ENCODE data around the gene AGL. TPM values are rescaled to one million over a fixed set of nuclear protein-coding genes. Genes with fewer than 3 reads are reported as not detected.

The AGL gene
- total RNA-seq, 1 experiment from 2014 or later = 12.7 TPM

GRCh38 chr1:99808391-99809115, 41.6 kb upstream of the AGL start:
- Histone ChIP-seq H3K4me3 (ENCODE audit: low read depth, low read length, poor library complexity, severe bottlenecking) (peak overlapping the region; percentile 5), H3K9me3 (ENCODE audit: low read depth, low read length, poor library complexity, severe bottlenecking) (no peaks in the 10 kb centered on the region), H3K36me3 (ENCODE audit: insufficient read depth, low read length, poor library complexity, severe bottlenecking) (no peaks in the 10 kb centered on the region), H3K27me3 (replicated peaks; ENCODE audit: insufficient read depth, low read depth, low read length, poor library complexity) (peaks cover 8% of the 10 kb centered on the region), H3K4me1 (ENCODE audit: insufficient read depth, low read length, poor library complexity, severe bottlenecking) (peaks cover 6% of the 10 kb centered on the region), H3K27ac (ENCODE audit: low read depth, low read length, poor library complexity, severe bottlenecking) (no peak overlapping the region)
- intact Hi-C loops (cut with micrococcal nuclease; ENCODE audit: unreplicated experiment) = loop anchor here (1.0 to 5.0 kb wide), 4 partner anchors 326 to 1058 kb away; no protein-coding TSS in a partner anchor
- BruUV-seq (replicated peaks) = no TSS peak
- TF ChIP-seq CTCF (conservative IDR thresholded peaks at IDR 0.05; ENCODE audit: low read depth, low read length) (peak; percentile 73), EZH2 (IDR thresholded peaks at IDR 0.05; ENCODE audit: borderline replicate concordance, low read depth, low read length, poor library complexity, severe bottlenecking) (no peak)
- POLR2A ChIA-PET (ENCODE audit: low non-redundant PET) = no interaction called here
- peak; percentile 93 for DNase-seq (ENCODE audit: low spot score)
- CTCF ChIA-PET = no interaction called here

- ChIA-PET CTCF (no interaction called here), POLR2A (ENCODE audit: low non-redundant PET) (no interaction called here)
- intact Hi-C loops (cut with micrococcal nuclease; ENCODE audit: unreplicated experiment) = no loop called here
- Histone ChIP-seq H3K4me3 (ENCODE audit: low read depth, low read length, poor library complexity, severe bottlenecking) (no peak overlapping the region), H3K27ac (ENCODE audit: low read depth, low read length, poor library complexity, severe bottlenecking) (no peak overlapping the region), H3K27me3 (replicated peaks; ENCODE audit: insufficient read depth, low read depth, low read length, poor library complexity) (no peaks in the 10 kb centered on the region), H3K9me3 (ENCODE audit: low read depth, low read length, poor library complexity, severe bottlenecking) (no peaks in the 10 kb centered on the region), H3K36me3 (ENCODE audit: insufficient read depth, low read length, poor library complexity, severe bottlenecking) (no peaks in the 10 kb centered on the region), H3K4me1 (ENCODE audit: insufficient read depth, low read length, poor library complexity, severe bottlenecking) (peaks cover 6% of the 10 kb centered on the region)
- TF ChIP-seq EZH2 (IDR thresholded peaks at IDR 0.05; ENCODE audit: borderline replicate concordance, low read depth, low read length, poor library complexity, severe bottlenecking) (no peak), CTCF (conservative IDR thresholded peaks at IDR 0.05; ENCODE audit: low read depth, low read length) (no peak)
- no peak for DNase-seq (ENCODE audit: low spot score)
- BruUV-seq (replicated peaks) = no TSS peak
Measured at GRCh38 chr1:99811075-99811474, 39.1 kb upstream of the AGL start.

GRCh38 chr1:99811747-99812146, 38.4 kb upstream of the AGL start:
- H3K9me3 ChIP-seq (ENCODE audit: low read depth, low read length, poor library complexity, severe bottlenecking) = no peaks in the 10 kb centered on the region
- intact Hi-C loops (cut with micrococcal nuclease; ENCODE audit: unreplicated experiment) = no loop called here
- H3K27me3 ChIP-seq (replicated peaks; ENCODE audit: insufficient read depth, low read depth, low read length, poor library complexity) = no peaks in the 10 kb centered on the region
- no TSS peak for BruUV-seq (replicated peaks)
- H3K4me3 ChIP-seq (ENCODE audit: low read depth, low read length, poor library complexity, severe bottlenecking) = no peak overlapping the region
- CTCF ChIA-PET = no interaction called here
- H3K27ac ChIP-seq (ENCODE audit: low read depth, low read length, poor library complexity, severe bottlenecking) = no peak overlapping the region
- no peak for DNase-seq (ENCODE audit: low spot score)
- TF ChIP-seq EZH2 (IDR thresholded peaks at IDR 0.05; ENCODE audit: borderline replicate concordance, low read depth, low read length, poor library complexity, severe bottlenecking) = no peak
- no peak for TF ChIP-seq CTCF (conservative IDR thresholded peaks at IDR 0.05; ENCODE audit: low read depth, low read length)
- H3K4me1 ChIP-seq (ENCODE audit: insufficient read depth, low read length, poor library complexity, severe bottlenecking) = peaks cover 6% of the 10 kb centered on the region
- POLR2A ChIA-PET (ENCODE audit: low non-redundant PET) = no interaction called here
- no peaks in the 10 kb centered on the region for H3K36me3 ChIP-seq (ENCODE audit: insufficient read depth, low read length, poor library complexity, severe bottlenecking)
